GM19351 (cell line): Measurements from ENCODE around the gene TUBA8.
"Not testable (repeated sequence)": the region's sequence is repeated elsewhere in the genome, so short reads cannot be mapped to it uniquely, and the experiment has no call there.

Source experiments
- ATAC-seq: cut with Tn5 transposase; IDR thresholded peaks from one replicate; pipeline ENCODE4 v1.9.1; 2021; ENCODE audit warnings: mild to moderate bottlenecking, moderate library complexity; ENCODE audit not compliant: unreplicated experiment

Gene TUBA8

DNA sequence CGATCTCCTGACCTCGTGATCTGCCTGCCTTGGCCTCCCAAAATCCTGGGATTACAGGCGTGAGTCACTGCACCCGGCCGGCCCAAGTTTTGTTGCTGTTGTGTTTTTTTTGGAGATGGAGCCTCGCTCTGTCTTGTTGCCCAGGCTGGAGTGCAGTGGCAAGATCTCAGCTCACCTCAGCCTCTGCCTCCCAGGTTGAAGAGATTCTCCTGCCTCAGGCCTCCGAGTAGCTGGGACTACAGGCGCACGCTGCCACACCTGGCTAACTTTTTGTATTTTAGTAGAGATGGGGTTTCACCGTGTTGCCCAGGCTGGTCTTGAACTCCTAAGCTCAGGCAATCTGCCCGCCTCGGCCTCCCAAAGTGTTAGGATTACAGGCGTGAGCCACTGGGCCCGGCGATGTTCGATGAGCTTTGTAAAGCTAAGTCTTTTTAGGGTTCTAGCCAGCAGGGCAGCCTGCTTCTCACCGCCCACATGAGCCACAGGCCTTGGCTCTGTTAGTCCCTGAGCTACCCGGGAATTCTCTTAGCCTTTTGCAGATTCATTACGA is 12.9 kb downstream of the TUBA8 start:
- ATAC-seq, result not testable (repeated sequence)

DNA sequence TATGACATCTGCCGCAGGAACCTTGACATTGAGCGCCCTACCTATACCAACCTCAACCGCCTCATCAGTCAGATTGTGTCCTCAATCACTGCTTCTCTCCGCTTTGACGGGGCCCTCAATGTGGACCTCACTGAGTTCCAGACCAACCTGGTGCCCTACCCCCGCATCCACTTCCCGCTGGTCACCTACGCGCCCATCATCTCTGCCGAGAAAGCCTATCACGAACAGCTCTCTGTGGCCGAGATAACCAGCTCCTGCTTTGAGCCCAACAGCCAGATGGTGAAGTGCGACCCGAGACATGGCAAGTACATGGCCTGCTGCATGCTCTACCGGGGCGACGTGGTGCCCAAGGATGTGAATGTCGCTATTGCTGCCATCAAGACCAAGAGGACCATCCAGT is 16.0 kb downstream of the TUBA8 start:
- ATAC-seq, result no peak

DNA sequence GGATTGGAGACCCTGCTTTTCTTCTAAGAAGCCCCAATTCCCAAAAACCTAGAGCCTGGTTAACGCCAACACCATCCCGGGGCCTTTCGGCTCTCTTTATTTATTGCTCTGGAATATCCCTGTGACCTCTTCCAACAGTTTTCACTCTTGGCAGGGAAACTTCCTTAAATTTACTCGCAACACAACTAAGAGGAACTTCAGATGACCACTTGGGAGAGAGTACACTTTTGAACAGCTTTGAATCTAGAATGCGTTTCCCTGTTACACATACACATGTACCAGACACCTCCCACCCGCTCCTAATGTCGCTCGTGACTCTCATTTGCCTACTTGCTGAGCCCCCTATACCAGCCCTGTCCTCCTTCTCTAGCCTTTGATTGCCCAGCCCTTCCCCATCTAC is 19.4 kb downstream of the TUBA8 start:
- no peak for ATAC-seq

DNA sequence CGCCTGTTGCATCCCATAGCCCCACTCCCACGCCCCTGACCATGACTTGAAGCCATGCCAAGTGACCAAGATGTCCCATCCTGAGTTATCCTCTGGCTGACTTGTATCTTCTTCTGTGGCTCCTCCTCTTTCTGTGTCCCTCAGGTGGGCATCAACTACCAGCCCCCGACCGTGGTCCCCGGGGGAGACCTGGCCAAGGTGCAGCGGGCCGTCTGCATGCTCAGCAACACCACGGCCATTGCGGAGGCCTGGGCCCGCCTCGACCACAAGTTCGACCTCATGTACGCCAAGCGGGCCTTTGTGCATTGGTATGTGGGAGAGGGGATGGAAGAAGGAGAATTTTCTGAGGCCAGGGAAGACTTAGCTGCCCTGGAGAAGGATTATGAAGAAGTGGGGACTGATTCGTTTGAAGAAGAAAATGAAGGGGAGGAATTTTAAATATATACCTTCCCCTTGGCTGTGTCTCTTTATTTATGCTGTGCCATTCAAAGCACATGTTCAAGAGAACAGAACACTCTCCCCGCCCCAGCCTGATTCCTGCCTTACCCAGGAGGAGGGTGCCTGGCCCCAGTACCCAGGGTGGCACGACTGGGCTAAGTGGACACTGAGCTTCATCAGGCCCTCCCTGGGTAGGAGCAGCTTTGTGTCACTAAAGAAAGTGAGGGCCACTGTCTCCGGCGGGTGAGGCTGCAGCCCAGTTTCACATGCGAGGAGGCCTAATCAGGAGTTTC is 20.3 kb downstream of the TUBA8 start:
- no peak for ATAC-seq

DNA sequence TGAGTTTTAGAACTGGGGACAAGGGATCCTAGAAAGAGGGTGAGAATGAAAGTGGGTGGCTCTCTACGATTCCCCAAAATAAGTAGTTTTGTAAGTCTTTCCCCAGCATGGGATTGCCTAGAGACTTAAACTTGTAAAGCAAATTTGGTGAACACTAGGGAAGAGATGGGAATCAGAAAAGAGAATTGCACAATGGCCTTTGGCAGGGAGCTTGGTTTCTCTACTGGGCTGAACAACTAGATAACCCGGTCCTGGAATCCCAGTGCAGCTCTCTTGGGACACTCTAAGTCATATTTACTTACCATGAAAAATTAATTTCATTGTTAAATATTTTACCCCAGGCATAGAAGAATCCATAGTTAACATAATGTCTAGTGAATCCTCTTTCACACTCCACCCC is 22.8 kb downstream of the TUBA8 start:
- ATAC-seq, result no peak

DNA sequence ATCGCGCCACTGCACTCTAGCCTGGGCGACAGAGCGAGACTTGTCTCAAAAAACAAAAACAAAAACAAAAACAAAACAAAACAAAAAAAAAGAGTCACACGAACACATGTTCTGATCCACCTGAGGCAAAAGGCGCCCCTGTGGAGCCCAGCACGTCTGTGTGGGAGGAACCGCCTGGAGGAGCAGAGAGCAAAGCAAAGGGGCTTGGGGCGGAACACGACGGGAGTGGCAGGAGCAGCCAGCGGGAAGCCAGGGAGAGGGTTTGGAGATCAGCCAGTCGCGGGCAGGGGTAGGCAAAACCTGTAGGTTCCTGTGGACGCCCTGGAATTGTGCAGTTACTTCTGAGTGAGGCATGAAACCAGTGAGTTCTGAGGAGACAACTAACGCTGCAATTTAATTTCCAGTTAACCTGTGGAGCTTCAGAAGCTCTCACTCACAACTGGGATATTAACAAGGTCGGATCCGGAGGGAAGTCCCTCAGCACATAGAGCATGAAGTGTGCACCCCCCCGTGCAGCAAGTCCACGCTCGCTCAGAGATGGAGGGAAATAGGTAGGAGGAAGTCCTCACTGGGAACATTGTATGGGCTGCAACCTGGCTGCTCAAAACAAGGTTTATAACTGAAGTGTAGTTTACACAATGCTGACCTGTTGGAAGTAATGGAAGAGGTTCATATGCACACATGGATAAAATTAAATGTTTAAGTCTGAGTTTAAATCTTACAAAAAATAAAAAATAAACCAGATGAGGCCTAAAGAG is 26.1 kb downstream of the TUBA8 start:
- ATAC-seq, result no peak

DNA sequence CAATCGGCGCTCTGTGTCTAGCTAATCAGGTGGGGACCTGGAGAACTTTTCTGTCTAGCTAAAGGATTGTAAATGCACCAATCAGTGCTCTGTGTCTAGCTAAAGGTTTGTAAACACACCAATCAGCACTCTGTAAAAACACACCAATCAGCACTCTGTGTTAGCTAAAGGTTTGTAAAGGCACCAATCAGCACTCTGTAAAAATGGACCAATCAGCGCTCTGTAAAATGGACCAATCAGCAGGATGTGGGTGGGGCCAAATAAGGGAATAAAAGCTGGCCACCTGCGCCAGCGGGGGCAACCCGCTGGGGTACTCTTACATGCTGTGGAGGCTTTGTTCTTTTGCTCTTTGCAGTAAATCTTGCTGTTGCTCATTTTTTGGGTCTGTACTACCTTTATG is 30.4 kb downstream of the TUBA8 start:
- ATAC-seq, result not testable (repeated sequence)

DNA sequence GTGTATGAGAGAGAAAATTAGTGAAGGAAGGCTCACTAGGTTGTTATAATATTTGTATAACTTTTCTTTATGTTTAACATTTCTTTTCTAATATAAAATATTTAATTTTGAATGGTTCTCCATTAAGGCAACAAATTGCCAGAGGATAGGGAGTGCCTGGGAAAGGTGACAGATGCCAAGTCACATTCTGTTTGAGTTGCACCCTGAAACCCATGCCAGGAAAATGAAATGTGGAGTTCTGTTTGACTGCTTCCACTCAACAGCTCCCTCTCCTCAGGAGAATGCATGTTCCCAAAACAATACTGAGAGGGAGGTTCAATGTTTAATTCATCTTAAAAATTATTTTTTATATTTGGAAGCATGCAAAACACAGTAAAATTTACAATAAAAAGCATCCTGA is 33.5 kb downstream of the TUBA8 start:
- no peak for ATAC-seq

DNA sequence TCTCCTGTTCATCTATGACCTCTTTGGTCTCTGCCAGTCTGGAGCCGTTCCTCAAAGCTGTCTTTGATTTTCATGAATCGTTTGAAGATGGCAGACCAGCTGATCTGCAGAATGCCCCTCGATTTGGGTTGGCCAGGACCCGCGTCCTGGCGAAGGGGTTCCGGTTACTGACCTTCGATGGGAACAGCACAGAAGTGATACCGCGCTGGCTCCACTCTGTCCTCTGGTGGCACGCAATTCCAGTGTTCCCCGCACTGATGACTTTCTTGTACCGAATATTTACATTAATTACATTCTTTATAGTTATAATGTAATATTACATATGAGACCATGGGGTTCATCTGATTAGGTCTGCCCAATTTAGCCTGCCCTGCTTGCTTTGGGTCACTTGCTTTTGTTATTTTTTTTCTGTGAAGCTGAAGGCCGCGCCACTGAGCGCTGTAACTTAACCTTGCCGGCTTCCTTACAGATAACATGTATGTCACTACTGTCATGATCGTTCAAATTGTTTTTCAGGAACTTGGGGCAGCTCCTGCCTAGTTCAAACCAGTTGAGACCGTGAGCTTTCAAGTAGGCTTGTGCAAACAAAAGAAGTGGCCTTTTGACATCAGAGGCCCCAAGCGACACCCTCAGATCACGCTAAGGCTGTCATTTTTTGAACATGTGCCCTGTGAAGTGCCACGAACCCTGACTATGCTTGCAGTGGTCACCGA is 35.2 kb downstream of the TUBA8 start:
- ATAC-seq, result no peak

DNA sequence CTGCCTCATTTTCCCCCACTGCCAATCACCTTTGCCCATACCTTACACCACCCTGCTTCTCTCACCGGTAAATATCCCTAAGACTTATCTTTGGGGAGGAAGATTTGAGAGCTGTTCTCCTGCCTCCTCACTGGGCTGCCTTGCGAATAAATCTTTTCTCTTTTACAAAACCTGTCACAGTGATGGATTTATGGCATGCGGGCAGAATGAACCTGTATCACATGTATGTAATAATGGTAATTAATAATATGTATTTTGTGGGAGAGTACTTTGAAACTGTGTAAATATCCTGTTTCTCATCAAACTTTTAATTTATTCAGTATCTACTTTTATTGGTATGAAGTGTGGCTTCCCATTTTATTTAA is 35.8 kb downstream of the TUBA8 start:
- no peak for ATAC-seq

DNA sequence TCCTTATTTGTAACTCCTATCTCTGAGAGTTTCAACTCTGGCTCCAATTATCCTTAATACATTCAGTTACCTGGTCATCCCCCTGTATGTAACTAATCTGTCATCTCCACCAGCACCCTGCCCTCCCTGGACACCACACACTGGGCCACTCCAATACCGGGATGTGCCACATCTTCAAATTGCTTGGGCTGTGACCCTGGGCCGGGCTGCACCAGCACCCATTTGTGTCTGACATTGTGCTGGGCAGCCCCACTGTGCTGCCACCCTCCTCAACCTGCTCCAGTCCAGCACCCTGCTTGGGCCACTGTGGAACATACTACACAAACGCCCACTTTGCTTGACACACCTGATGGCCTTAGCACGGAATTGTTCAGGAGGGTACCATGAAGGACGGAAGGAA is 37.2 kb downstream of the TUBA8 start:
- no peak for ATAC-seq

DNA sequence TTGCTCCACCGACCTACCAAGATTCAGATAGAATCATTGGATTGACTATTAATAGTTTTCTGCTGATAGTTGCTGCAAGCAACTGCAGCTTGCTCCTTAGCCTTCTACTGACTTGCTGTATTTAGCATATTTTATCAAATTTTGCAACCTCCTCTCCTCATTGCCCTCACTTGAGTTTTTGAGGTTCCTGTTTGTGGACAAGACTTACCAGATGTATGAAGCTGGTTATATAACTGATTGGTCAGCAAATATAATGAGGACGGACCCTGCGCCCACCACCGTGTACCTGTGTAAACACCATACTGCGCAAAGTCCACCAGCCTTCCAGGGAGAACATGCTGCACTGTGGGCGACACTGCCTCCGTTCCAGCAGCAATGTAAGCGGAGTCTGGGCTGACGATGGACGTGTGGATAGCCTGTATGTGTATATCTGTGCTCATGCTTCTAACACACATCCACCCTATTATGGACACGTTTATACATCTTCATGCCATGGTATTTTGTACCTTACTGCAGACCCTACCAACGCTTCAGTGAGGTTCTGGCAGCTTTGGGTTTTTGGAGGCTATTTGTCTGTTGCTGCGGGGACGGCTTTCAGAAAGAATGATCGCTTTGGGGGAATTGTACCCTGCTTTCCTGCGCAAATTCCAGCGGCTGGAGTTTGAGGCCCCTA is 37.8 kb downstream of the TUBA8 start:
- ATAC-seq, result no peak

DNA sequence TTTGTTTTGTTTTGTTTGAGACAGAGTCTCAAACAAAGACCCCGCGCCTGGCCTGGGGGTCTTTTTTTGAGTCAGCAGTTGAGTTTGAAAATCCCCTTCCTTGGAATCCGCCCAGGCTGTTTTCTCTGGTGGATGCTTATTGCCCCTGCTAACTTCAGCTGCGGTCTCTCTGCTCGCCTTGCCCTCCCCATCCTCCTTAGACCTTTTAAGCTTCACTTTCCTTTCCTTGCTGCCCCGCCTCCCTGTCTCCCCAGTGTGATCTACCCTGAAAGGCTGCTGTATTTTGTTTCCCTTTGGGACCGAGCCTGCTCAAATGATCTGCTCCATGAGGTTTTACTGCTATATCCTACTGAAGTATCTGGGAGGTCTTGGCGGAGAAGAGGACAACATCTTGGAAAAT is 41.9 kb downstream of the TUBA8 start:
- ATAC-seq, result no peak

DNA sequence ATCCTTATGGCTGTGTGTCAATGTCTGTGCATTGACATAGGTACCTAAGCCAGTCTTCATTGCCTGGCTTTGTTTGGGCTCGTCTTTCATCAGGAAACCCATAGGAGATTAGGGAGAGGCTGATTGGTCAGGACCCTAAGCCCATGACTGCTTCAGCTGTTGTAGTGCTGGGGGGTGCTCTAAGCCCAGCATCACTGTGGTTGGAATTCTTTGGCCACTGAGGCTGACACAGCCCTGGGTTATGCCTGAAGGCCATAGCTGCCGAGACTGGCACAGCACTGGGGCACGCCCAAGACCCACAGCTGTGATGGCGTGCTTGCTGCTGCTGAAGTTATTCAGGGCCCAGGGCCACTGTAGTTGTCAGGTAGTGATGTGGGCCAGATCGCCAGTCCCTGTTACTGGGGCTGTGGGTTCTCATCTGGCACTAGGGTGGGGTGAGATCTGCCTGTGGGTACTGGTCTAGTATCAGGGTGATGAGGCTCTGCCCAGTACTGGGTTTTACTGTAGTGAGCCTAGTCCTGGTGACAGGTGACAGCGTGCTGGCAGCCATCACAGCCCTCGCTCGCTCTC is 44.3 kb downstream of the TUBA8 start:
- ATAC-seq, result no peak

DNA sequence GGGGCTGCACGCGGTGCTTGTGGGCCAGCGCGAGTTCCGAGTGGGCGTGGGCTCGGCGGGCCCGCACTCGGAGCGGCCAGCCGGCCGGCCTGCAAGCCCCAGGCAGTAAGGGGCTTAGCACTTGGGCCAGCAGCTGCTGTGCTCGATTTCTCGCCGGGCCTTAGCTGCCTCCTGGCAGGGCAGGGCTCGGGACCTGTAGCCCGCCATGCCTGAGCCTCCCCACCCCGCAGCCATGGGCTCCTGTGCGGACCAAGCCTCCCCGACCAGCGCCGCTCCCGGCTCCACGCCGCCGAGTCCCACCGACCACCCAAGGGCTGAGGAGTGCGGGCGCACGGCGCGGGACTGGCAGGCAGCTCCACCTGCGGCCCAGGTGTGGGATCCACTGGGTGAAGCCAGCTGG is 44.9 kb downstream of the TUBA8 start:
- ATAC-seq, result not testable (repeated sequence)

DNA sequence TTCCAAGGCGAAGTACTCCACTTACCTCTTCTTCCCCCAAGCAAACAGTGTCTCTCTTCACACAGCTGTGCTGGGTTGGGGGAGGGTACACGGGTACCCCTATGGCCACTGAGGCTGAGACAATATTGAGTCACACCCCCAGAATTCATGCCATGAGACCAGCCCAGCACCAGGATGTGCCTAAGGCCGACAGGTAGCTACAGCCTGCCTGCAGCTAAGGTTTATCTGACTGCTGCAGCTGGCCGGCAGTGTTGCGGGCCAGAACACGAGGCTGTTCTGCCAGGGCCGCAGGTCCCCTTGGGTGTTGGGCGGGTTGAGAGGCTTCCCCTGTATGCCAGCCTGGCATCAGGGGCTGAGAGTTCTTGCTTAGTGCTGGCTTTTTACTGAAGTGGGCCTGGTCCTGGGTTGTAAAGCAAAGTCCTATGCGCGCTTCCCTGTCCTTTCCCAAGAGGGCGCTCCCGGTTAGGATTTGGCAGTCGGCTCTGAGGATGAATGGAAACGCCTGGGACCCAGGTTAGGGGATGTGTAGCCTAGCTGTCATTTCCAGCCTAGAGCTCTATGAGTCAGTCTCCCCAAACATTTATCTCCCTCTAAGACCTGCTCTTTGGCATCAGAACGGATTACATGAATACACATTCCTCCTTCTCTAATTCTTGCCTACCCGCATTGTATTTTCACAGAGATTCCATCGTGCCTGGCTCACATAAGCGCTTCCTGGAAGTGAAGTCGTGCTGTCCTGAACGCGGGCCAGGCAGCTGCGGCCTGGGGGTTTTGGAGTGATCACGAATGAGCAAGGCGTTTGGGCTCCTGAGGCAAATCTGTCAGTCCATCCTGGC is 46.5 kb downstream of the TUBA8 start:
- no peak for ATAC-seq

DNA sequence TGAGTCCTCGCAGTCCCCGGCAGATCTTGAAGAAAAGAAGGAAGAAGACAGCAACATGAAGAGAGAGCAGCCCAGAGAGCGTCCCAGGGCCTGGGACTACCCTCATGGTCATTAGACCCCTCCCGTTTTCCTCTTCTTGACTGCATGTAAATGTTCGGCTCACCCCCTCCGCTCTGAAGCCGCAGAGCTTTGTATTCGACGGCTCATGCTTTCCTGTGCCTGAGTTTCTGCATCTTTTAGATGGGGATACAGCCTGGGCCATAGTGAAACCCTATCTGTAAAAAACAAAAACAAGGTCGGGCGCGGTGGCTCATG is 47.1 kb downstream of the TUBA8 start:
- ATAC-seq, result no peak

DNA sequence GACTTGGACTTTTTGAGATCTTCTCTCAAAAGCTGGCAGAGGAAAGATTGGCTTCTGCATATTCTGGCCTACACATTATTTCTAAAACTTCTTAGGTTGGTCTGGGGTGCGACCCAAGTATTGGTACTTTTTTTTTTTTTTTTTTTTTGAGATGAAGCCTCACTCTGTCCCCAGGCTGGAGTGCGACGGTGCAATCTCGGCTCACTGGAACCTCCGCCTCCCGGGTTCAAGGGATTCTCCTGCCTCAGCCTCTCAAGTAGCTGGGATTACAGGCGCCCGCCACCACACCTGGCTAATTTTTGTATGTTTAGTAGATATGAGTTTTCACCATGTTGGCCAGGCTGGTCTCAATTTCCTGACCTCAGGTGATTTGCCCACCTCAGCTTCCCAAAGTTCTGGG is 50.0 kb downstream of the TUBA8 start:
- ATAC-seq, result not testable (repeated sequence)

DNA sequence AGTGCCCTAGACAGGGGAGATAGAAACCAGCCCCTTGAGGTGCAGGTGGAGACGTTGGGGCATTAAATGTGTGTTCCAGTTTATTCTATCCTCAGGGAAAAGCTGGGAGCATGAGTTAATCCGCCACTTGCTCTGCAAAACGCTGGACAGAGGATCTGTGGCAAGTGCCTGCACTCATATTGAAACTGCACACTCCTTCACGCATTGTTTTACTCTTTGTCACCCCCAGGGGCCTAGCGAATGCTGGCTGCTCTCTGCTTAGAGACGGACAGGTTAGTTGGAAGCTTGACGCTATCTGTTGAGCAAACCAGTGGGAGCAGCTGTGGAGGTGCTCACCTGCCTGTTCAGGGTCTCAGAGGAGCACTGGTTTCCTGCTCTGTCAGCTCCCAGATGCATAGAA is 53.2 kb downstream of the TUBA8 start:
- peak; percentile 75 for ATAC-seq

DNA sequence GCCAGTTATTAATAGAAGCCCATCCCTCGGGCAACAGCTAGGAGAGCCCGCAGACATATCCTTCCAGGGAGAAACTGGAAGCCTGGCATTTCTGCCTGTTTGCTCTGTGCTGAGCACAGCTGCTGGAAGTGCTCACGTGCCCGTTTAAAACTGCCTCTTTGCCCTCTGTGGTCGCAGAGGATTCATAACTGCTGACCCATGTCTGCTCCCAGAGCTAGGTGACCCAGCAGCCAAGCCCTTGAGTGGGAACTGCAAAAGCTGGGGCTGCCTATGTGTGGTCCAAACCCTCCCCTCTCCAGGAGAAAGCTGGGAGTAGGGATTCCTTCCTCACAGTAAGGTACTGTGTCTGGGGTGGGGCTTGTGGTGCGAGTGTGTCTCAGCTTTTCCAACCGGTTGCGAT is 54.0 kb downstream of the TUBA8 start:
- not testable (repeated sequence) for ATAC-seq
